ENCODE data around the gene IL11RA.
"Not testable (repeated sequence)": the region's sequence is repeated elsewhere in the genome, so short reads cannot be mapped to it uniquely, and the experiment has no call there.

Gene IL11RA

GRCh38 chr9:34630402-34631154, 21.4 kb upstream of the IL11RA start:
- no peak for DNase-seq

GRCh38 chr9:34633166-34633565, 18.8 kb upstream of the IL11RA start:
- no peak for DNase-seq

DNA sequence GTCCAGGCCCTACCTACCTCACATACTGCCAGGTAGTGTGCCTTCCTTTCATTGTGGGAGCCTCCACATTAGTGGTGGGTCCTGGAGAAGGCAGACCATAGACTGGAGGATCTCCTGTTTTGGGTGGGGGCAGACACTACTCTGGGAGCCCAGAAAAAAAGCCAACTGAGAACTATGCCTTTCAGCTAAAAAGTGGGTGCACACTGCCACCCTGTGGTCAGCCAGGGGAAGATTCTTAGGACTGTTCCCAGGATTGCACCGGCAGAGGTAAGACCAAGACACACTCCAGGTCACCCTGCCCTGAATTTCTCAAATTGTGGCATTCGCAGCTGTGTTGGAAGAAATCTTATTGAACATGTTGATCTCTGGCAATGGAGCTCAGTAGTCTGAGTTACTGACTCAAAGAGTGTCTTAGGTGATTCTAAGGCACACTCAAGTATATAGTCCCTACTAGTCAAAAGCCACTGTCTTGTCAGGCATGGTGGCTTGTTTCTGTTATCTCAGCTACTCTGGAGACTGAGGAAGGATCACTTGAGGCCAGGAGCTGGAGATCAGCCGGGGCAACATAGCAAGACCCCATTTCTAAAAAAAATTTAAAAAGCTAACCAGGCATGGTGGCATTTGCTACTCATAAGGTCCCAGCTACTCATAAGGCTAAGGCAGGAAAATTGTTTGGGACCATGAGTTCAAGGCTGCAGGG, 18.0 kb upstream of the IL11RA start:
- peak; percentile 76 for DNase-seq

GRCh38 chr9:34634551-34635248, 17.3 kb upstream of the IL11RA start:
- DNase-seq: no peak

DNA sequence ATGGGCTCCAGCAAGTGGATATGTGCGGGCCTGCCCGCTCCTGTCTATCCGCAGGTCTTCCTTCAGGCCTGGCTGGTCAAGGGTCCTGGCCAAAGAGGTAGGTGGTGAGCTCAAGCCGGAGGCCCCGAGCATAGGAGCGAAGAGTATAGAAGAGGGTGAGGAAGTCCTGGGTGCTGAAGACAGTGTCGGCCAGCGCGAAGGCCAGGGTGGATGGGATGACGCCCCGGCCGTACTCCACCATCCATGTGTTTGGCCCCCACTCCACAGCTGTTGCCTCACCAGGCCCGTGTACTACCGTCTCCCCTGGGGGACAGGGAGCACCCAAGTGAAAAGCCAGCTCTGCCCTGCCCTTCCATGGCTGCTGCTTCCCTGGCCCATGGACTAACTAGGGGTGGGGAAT, 16.4 kb upstream of the IL11RA start:
- DNase-seq: no peak

DNA sequence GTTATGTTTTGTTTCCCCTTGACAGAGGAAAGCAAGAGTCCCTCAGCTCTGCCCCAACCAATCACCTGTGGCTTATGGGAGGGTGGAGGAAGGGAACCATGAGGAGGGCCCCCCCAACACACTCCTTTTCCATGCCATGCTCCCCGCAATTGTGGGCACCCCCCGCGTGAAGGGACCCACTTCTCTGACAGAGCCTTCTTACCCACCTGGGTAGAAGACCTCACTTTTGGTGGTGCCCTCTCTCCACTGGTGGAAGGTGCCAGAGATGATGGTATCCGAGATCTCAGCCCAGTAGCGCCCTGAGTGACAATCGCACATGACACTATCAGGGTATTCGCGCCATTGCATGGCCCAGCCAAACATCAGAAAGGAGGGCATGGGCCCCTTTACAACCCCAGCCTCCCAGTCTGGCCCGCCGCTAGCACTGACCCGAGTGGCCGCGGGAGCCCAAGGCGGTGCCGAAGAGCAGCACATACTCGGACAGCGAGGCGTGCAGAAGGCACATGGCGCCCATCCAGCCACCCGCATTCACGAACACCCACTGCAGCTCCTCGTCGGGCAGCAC, 15.1 kb upstream of the IL11RA start:
- DNase-seq: no peak

- peak; percentile 91 for DNase-seq
These were observed 14.4 kb upstream of the IL11RA start, which contains the start of gene SIGMAR1 for GRCh38 chr9:34637356-34638137. Gene SIGMAR1, minus strand, starts transcription at chr9:34637787. Its CDS starts 90 bp downstream, at chr9:34637697.

DNA sequence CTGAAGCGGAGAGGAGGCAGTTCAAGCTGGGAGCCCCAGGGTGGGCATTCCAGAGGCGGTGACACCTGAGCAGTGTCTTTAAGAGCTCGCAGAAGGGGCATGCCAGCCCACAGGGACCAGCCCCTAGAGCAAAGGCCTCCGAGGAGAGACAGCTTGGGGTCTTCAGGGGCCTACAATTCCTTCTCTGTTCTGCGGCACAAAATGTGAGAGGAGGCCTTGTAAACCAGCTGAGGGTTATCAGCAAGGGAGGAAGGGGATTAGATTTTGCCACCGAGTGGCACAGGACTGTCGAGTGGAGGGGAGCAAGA, 13.9 kb upstream of the IL11RA start:
- DNase-seq: no peak

DNA sequence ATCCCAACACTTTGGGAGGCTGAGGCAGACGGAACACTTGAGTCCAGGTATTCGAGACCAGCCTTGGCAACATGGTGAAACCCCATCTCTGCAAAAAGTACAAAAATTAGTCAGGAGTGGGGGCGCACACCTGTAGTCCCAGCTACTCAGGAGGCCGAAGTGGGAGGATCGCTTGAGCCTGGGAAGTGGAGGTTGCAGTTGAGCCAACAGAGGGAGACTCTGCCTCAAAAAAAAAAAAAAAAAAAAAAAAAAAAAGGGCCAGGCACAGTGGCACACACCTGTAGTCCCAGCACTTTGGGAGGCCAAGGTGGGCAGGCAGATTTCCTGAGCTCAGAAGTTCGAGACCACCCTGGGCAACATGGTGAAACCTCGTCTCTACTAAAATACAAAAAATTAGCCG, 12.7 kb upstream of the IL11RA start:
- DNase-seq: not testable (repeated sequence)

- no peak for DNase-seq
These were observed 9.3 kb upstream of the IL11RA start for GRCh38 chr9:34642679-34643078.

DNA sequence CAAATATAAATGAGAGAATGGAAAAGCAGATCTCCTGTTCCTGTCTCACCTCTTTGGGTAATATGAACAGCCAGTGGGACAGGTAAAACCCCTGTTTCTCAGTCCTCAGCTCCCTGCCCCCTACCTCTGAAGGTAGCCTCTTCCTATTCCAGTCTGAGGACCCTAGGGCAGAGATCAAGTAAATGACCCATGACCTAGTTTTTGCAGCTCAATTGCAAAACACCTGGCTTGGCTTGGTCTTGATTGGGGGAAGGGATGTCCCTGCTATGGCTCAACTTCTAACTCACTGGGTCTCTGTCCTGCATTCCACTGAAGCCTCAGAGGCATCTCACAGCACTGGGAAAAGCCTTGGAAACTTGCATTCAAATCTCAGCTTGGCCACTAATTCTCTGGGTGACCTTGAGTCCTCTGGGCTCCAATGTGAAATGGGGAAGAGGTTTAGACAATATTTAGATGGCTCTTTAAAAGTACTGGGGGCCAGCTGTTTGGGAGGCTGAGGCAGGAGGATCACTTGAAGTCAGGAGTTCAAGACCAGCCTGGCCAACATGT, 7.1 kb upstream of the IL11RA start:
- no peak for DNase-seq

DNA sequence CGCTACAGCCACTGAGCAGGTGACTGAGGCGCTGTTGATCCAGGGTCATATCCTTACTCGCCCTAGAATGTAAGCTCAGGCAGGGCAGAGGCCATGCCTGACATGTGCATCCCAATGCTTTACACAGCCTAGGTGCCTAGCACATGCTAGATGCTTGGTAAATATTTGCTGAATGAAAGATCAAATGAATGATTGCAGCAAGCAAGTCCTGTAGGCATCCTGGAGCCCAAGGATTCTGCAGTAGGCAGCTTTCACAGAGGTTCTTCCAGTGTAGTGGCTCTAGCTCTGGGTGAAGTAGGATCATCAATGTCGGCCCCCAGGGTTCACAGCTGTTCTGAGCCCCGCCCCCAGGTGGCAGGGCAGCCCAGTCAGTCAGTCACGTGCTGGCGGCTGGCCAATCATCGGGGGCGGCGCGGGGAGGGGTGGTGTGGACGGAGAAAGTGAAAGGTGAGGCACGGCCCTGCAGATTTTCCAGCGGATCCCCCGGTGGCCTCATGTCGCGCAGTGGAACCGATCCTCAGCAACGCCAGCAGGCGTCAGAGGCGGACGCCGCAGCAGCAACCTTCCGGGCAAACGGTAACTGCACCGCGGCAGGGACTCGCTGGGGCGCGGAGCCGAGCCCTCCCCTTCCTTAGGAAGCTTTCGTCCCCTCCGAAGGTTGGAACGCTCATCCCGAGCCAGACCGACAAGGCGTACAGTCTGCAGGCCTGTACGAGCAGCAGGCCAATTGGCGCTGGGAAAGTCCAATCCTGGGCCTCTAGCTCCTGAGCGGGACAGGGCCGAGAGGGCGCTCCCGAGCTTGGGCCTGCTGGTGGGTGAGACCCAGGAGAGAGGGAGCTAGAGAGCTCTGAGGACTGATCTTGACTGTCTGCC, 5.5 kb upstream of the IL11RA start, which contains the start of gene GALT:
Gene GALT, plus strand, starts transcription at position 465 of the 873 bp plus-strand sequence. Its CDS starts 30 bp downstream, at position 495.
- peak; percentile 97 for DNase-seq

- no peak for DNase-seq
These were observed 4.9 kb upstream of the IL11RA start for GRCh38 chr9:34647084-34647403.

DNA sequence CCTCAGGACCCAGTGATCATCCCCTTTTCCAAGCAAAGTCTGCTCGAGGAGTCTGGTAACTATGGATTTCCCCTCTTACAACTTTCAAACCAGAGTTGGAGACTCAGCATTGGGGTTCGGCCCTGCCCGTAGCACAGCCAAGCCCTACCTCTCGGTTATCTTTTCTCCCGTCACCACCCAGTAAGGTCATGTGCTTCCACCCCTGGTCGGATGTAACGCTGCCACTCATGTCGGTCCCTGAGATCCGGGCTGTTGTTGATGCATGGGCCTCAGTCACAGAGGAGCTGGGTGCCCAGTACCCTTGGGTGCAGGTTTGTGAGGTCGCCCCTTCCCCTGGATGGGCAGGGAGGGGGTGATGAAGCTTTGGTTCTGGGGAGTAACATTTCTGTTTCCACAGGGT, 4.3 kb upstream of the IL11RA start:
- DNase-seq: no peak

DNA sequence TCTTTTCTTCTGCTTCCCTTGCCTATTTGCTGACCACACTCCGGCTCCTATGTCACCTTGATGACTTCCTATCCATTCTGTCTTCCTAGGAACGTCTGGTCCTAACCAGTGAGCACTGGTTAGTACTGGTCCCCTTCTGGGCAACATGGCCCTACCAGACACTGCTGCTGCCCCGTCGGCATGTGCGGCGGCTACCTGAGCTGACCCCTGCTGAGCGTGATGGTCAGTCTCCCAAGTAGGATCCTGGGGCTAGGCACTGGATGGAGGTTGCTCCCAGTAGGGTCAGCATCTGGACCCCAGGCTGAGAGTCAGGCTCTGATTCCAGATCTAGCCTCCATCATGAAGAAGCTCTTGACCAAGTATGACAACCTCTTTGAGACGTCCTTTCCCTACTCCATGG, 3.3 kb upstream of the IL11RA start:
- DNase-seq: no peak

DNA sequence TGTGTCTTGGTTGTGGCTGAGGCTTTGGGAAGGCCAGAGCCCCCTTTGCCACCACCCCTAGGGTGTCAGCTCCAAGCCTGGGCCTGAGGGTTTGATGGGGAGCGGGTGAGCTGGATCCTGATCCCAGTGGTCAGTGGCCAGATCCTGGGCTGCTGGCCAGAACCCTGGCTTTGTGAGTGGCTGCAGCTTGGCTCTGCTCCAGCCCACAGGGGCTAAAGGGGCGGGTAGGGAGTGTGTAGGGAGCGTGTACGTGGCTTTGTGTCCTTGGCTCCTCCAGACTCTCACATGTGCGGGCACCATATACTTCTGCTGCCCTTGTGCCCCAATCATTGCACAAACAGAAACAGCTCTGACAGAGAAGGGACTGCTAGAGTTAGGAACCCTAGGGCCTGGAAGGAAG, 1.2 kb upstream of the IL11RA start:
- DNase-seq: no peak

DNA sequence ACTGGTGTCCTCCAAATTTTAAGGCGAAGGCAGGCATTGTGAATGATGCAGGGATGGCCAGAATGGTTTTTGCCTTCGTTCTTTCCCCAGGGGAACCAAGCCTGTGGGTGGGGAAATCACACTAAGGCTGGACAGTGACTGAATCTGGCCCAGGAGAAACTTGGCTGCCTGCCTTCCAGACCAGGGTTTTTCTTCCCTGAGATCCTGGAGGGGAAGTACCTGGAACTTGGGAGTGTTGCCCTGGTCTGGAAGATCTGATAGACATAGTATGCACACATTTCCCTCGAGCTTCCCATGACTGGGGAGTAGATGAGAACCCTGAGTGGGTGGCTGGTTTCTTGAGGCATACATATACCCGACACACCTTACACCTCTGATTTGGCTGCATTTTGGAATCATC, 664 bp upstream of the IL11RA start:
- DNase-seq: no peak

DNA sequence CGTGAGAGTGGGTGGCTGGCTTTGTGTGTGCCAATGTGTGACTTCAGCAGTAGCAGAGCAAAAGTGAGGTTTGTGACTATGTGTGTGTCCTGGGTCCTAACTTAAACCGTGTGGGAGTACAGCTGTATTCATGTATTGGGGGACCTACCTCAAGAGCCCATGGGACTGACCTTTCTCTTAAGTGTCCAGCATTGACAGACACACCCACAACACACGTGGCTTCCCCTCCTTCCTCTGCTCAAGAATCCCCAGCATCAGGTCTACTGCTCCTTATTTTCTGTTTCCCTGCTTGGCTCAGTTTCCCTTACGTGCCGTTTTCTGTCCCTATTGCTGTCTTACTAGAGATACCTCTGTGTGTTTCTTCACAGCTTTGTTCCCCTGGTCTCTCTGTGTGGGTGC, 616 bp downstream of the IL11RA start:
- no peak for DNase-seq

DNA sequence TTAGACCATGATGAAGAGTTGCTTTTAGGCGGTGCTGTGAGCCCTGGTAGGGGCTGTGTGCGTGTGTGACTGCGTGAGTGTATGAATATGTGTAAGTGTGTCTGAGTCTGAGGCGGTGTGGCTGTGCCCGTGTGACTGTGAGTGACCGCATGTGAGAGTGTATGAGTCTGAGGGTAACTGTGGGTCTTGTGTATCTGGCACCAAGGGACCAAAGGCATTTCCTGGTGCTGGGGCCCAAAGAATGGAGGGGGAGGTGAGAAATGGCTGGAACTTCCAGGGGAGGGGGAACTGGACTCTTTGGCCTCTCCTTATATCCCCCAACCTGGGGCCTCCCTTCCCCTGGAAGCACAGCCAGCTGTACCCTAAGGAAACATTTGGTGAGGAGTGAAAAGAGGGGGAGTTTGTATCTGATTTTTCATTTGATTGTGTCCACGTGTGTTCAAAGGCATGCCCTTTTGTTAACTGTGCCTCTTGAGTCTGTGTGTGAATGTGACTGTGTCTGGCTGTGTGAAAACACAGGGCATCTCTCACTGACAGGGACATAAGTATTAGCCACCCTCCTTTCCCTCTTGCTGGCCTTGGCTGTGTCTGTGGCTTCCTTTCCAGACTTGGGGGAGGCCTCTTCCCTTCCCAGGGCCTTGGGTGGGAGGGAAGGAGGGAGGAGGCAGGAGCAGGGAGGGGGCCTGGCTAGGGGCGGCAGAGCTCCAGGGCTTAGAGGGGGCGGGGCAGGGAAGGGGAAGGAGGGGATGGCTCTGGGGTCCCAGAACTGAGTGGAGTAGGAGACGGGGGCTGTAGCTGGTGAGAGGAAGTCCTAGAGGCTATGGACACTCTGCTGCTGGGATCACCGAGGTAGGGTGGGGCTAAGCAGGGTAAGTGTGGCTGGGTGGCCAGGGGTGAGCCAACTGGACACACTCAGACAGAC, 1.4 kb downstream of the IL11RA start:
- DNase-seq: no peak

- no peak for DNase-seq
These were observed 2.5 kb downstream of the IL11RA start for GRCh38 chr9:34654323-34655051.
